Naive thymus-derived CD4-positive, alpha-beta T cell (primary cell): ENCODE measurements around the gene SMYD3. TPM values are rescaled to one million over a fixed set of nuclear protein-coding genes. Genes with fewer than 3 reads are reported as not detected.

Experiments used
- ATAC-seq: fragments of 150-1000 bp; cut with Tn5 transposase; 2 replicates; pipeline ENCODE4 v1.10.0; 2021; ENCODE audit warnings: mild to moderate bottlenecking, moderate library complexity
- CTCF ChIA-PET: fragments of 350-600 bp; sonication (Branson Sonifier 250); formaldehyde crosslinking; loops from one replicate; lab custom pipeline; 2021; ENCODE audit warnings: antibody characterized with exemption; lab: Charles Lee
- POLR2A ChIA-PET: fragments of 350-600 bp; sonication (Branson Sonifier 250); formaldehyde crosslinking; loops from one replicate; lab custom pipeline; 2021; ENCODE audit warnings: antibody characterized with exemption, inconsistent platforms; lab: Charles Lee
- DNase-seq, 9 donors: peaks; one replicate each; pipeline versions ENCODE4 v3.0.0 to v3.0.0-alpha.2; 2020 to 2022; ENCODE audit warnings: mixed read lengths in 1 of 9
- H3K27ac ChIP-seq: one replicate; pipeline ENCODE4 v1.7.0; 2013; ENCODE audit warnings: mild to moderate bottlenecking, low read depth, low read length, moderate library complexity
- H3K27me3 ChIP-seq, 2 donors: one replicate each; pipeline ENCODE4 v1.7.0; 2013; ENCODE audit warnings: low read length in 2 of 2, mild to moderate bottlenecking in 2 of 2, moderate library complexity in 2 of 2; ENCODE audit not compliant: control insufficient read depth in 2 of 2, insufficient read depth in 2 of 2
- H3K36me3 ChIP-seq, 3 experiments: 1 replicate in 2 of 3; 2 replicates in 1 of 3; pipeline ENCODE4 v1.7.0; 2013; ENCODE audit warnings: low read length in 3 of 3, mild to moderate bottlenecking in 3 of 3, moderate library complexity in 1 of 3; ENCODE audit not compliant: insufficient read depth in 3 of 3, control insufficient read depth in 2 of 3
- H3K4me1 ChIP-seq, 2 donors: one replicate each; pipeline ENCODE4 v1.7.0; 2013; ENCODE audit warnings: low read length in 2 of 2, mild to moderate bottlenecking in 2 of 2, moderate library complexity in 1 of 2; ENCODE audit not compliant: control insufficient read depth in 2 of 2, insufficient read depth in 2 of 2
- H3K4me3 ChIP-seq: 2 replicates; pipeline ENCODE4 v1.7.0; 2013; ENCODE audit warnings: mild to moderate bottlenecking, low read length
- H3K9me3 ChIP-seq, 3 experiments: 1 replicate in 2 of 3; 2 replicates in 1 of 3; pipeline ENCODE4 v1.7.0; 2013; ENCODE audit warnings: low read length in 3 of 3; ENCODE audit not compliant: control insufficient read depth in 2 of 3
- H3K27ac Mint-ChIP-seq, 9 donors: one replicate each; pipeline ENCODE4 v1.8.0; 2020 to 2022; ENCODE audit warnings: mixed read lengths in 9 of 9, mild to moderate bottlenecking in 8 of 9, moderate library complexity in 5 of 9, inconsistent platforms in 2 of 9
- H3K27me3 Mint-ChIP-seq, 5 donors: one replicate each; pipeline ENCODE4 v1.8.0; 2021 to 2022; ENCODE audit warnings: mixed read lengths in 5 of 5, mild to moderate bottlenecking in 1 of 5
- H3K36me3 Mint-ChIP-seq, 5 donors: one replicate each; pipeline ENCODE4 v1.8.0; 2020 to 2022; ENCODE audit warnings: mixed read lengths in 5 of 5, mild to moderate bottlenecking in 3 of 5, inconsistent platforms in 1 of 5
- H3K4me1 Mint-ChIP-seq, 7 donors: one replicate each; pipeline ENCODE4 v1.8.0; 2020 to 2022; ENCODE audit warnings: mixed read lengths in 7 of 7, mild to moderate bottlenecking in 3 of 7, inconsistent platforms in 1 of 7
- H3K4me3 Mint-ChIP-seq, 10 donors: one replicate each; pipeline ENCODE4 v1.8.0; 2020 to 2022; ENCODE audit warnings: mild to moderate bottlenecking in 10 of 10, mixed read lengths in 10 of 10, moderate library complexity in 6 of 10, inconsistent platforms in 2 of 10
- H3K9me3 Mint-ChIP-seq, 11 donors: one replicate each; pipeline ENCODE4 v1.8.0; 2020 to 2022; ENCODE audit warnings: mixed read lengths in 11 of 11, mild to moderate bottlenecking in 4 of 11, inconsistent platforms in 1 of 11, moderate library complexity in 1 of 11
- intact Hi-C, 2 donors: fragments of 100-400 bp; cut with micrococcal nuclease; formaldehyde crosslinking; loops; one replicate each; pipeline ENCODE4 v1.15.1; 2023
- polyA plus RNA-seq, 2 donors: library from polyadenylated mRNA; unstranded; fragments of 300-500 nt; fragmentation: Illumina TruSeq; gene quantifications; one replicate each; pipeline ENCODE4 v1.2.3, GENCODE V29; 2021
- total RNA-seq, 6 experiments: library from RNA in 5 of 6; stranded (reverse) in 5 of 6; gene quantifications; 1 replicate in 5 of 6; 2 replicates in 1 of 6; pipeline ENCODE4 v1.2.3 and lab custom pipeline; 2021 to 2026

Gene SMYD3
- total and polyA plus RNA-seq, 7 experiments from 2014 or later = 19.5 to 28.6 (median 24.4) TPM

DNA sequence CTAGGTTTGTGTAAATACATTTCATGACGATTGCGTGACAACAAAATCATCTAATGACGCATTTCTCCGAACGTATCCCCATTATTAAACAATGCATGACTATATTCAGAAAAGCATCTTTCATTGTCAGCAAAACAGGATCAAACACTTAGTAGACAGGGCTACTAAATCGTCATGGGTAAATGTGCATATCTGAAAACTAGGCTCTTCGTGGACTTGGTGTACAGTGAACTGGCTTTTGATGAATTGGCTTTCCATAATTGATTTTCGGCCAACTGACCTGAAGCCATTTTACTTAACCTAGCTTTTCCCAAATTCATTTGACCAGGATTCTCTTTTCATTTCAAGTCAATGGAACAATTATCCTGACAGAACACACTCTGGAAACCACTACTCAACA, 665.0 kb downstream of the SMYD3 start:
- no peaks in the 10 kb centered on the region for H3K27me3 Mint-ChIP-seq
- H3K27ac Mint-ChIP-seq = peak overlapping the region in 1 of 9 donors; percentile 36
- H3K4me1 ChIP-seq = no peaks in the 10 kb centered on the region
- ChIA-PET CTCF (no interaction called here), POLR2A (no interaction called here)
- H3K4me1 Mint-ChIP-seq = no peaks in the 10 kb centered on the region
- intact Hi-C loops = no loop called here
- no peak overlapping the region for H3K27ac ChIP-seq
- no peaks in the 10 kb centered on the region for H3K27me3 ChIP-seq
- H3K9me3 ChIP-seq = no peaks in the 10 kb centered on the region
- H3K4me3 ChIP-seq = no peak overlapping the region
- H3K9me3 Mint-ChIP-seq = no peaks in the 10 kb centered on the region
- peaks cover 0 to 42% (median 27%) of the 10 kb centered on the region in 5 donors for H3K36me3 Mint-ChIP-seq
- no peak overlapping the region for H3K4me3 Mint-ChIP-seq
- ATAC-seq (no peak), DNase-seq (no peak)
- no peaks in the 10 kb centered on the region for H3K36me3 ChIP-seq

DNA sequence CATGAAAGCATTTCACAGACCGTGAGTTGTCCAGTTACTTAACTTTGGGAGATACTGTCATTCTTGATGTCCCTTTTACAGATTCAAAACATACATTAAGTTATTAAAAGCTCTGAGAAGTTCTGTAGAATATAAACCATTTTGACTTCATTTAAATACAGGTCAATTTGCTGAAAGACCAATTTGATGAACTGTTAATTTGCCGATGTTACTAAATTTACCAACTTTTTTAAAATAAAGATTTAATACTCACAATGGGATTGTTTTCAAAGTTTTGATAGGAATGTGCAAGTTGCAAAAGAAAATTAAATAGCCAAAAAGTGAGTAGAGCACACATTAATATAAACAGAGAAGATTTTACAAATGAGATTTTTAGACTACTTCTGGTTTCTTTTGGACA, 666.1 kb downstream of the SMYD3 start:
- H3K9me3 ChIP-seq = no peaks in the 10 kb centered on the region
- intact Hi-C loops = no loop called here
- no peak overlapping the region for H3K4me3 ChIP-seq
- H3K9me3 Mint-ChIP-seq = no peaks in the 10 kb centered on the region
- POLR2A ChIA-PET = no interaction called here
- no peaks in the 10 kb centered on the region for H3K4me1 Mint-ChIP-seq
- H3K27ac Mint-ChIP-seq = no peak overlapping the region
- no peaks in the 10 kb centered on the region for H3K27me3 ChIP-seq
- no peaks in the 10 kb centered on the region for H3K36me3 ChIP-seq
- CTCF ChIA-PET = no interaction called here
- H3K4me1 ChIP-seq = no peaks in the 10 kb centered on the region
- no peak overlapping the region for H3K4me3 Mint-ChIP-seq
- no peak for ATAC-seq
- H3K27me3 Mint-ChIP-seq = no peaks in the 10 kb centered on the region
- H3K36me3 Mint-ChIP-seq = peaks cover 0 to 47% (median 26%) of the 10 kb centered on the region in 5 donors
- H3K27ac ChIP-seq = no peak overlapping the region
- no peak for DNase-seq

DNA sequence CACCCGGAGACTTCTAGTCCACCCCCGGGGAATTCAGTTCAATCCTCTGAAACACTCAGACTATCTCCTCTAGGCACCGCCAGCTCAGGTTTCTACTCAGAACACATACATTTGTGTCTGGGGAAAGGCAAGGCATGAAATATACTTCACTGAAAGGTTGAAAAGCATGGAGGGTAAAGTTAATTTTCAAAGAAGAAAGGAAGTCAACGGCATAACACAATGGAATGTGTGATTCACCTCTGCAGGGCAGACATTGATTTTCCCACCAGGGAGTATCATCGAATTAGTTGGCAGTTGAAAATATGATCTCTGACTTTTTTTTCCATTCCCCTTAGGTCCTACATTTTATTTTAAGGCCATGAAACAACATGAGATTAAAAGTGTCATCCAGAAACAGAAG, 669.4 kb downstream of the SMYD3 start:
- CTCF ChIA-PET = no interaction called here
- Mint-ChIP-seq H3K9me3 (no peaks in the 10 kb centered on the region), H3K27me3 (no peaks in the 10 kb centered on the region), H3K4me1 (no peaks in the 10 kb centered on the region), H3K4me3 (no peak overlapping the region), H3K27ac (no peak overlapping the region), H3K36me3 (peaks cover 0 to 59% (median 36%) of the 10 kb centered on the region in 5 donors)
- H3K27me3 ChIP-seq = no peaks in the 10 kb centered on the region
- ATAC-seq (no peak), DNase-seq (no peak)
- no peaks in the 10 kb centered on the region for H3K36me3 ChIP-seq
- no peak overlapping the region for H3K27ac ChIP-seq
- intact Hi-C loops = no loop called here
- POLR2A ChIA-PET = no interaction called here
- no peaks in the 10 kb centered on the region for H3K9me3 ChIP-seq
- no peaks in the 10 kb centered on the region for H3K4me1 ChIP-seq
- H3K4me3 ChIP-seq = no peak overlapping the region

DNA sequence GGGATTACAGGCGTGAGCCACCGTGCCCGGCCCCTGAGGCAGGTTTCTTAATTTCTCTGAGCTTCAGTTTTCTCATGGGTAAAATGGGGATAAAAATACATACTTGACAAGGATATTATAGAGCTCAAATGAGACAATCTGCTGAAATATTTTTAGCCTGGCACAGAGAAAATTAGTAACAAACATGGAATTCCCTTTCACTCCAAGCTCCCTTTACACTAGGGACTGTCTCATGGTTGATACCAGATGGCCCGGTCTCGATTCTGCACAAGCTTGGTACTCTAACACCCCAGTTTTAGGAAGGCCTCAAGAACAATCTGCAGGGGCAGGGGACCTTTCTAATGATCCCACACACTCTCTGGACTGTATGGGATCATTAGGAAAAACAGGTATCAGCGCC, 671.7 kb downstream of the SMYD3 start:
- ATAC-seq = no peak
- Mint-ChIP-seq H3K27ac (no peak overlapping the region), H3K27me3 (no peaks in the 10 kb centered on the region), H3K4me1 (no peaks in the 10 kb centered on the region), H3K36me3 (peaks cover 0 to 80% (median 55%) of the 10 kb centered on the region in 5 donors), H3K4me3 (no peak overlapping the region), H3K9me3 (peaks cover 0 to 4% (median 0%) of the 10 kb centered on the region in 11 donors)
- Histone ChIP-seq H3K4me3 (no peak overlapping the region), H3K36me3 (no peaks in the 10 kb centered on the region), H3K4me1 (no peaks in the 10 kb centered on the region), H3K9me3 (no peaks in the 10 kb centered on the region), H3K27me3 (no peaks in the 10 kb centered on the region), H3K27ac (no peak overlapping the region)
- intact Hi-C loops = no loop called here
- ChIA-PET POLR2A (no interaction called here), CTCF (no interaction called here)
- DNase-seq = no peak

DNA sequence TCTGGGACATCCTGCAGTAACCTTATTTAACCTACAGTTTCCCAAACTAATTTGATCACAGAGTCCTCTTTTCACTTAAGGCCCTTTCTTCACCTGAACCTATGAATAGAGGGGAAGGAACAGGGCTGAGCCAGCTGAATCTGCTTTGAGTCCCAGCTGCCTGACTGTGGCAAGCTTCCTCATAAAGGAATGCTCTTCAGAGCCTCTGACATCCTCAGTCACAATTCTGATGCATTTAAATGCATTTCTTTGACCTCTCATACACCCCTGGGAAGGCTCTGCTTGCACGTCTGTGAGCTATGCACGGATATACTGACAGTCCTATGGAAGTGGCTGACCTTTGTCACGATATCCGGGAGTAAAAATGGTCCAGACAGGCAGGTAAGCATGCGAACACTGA, 673.1 kb downstream of the SMYD3 start:
- ATAC-seq = no peak
- CTCF ChIA-PET = no interaction called here
- no peak overlapping the region for H3K27ac Mint-ChIP-seq

DNA sequence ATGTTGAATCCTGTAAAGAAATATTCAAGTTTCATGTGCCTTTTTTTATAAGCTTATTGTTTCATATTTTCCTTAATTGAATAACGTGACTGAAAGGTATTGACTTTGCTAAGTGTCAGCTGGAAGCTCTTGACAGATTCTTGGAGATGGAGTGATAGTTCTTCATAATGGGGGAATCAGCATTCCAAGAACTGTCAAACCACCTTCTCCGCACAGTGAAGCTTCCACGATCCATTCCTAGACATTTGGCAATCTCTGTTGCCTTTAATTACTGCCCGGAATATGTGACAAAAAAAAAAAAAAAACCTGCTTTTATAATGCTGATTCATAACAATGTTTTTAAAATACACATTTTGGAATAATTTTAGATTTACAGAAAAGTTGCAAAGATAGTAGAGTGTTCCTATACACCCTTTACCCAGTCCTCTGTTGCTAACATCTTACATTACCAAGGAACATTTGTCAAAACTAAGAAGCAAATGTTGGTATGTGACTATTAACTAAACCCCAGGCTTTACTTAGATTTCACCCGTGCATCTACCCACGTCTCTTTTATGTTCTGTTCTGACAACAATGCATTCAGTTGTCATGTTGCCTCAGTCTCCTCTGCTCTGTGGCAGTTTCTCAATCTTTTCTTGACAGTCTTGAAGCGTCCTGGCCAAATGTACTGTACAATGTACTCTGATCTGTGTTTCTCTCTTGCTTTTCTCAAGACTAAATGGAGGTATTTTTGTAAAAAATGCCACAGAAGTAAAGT, 674.1 kb downstream of the SMYD3 start:
- Histone ChIP-seq H3K4me3 (no peak overlapping the region), H3K36me3 (no peaks in the 10 kb centered on the region), H3K9me3 (no peaks in the 10 kb centered on the region), H3K27ac (no peak overlapping the region), H3K4me1 (no peaks in the 10 kb centered on the region), H3K27me3 (no peaks in the 10 kb centered on the region)
- intact Hi-C loops = no loop called here
- Mint-ChIP-seq H3K9me3 (peaks cover 0 to 8% (median 0%) of the 10 kb centered on the region in 11 donors), H3K27ac (no peak overlapping the region), H3K4me3 (no peak overlapping the region), H3K27me3 (no peaks in the 10 kb centered on the region), H3K4me1 (no peaks in the 10 kb centered on the region), H3K36me3 (peaks cover 0 to 76% (median 61%) of the 10 kb centered on the region in 5 donors)
- no peak for ATAC-seq
- CTCF ChIA-PET = no interaction called here
- POLR2A ChIA-PET = no interaction called here
- DNase-seq = no peak

More for the DNA sequence above, 673.1 kb downstream of the SMYD3 start:
- Mint-ChIP-seq H3K4me1 (no peaks in the 10 kb centered on the region), H3K4me3 (no peak overlapping the region), H3K27me3 (no peaks in the 10 kb centered on the region), H3K36me3 (peaks cover 0 to 78% (median 61%) of the 10 kb centered on the region in 5 donors), H3K9me3 (peaks cover 0 to 8% (median 0%) of the 10 kb centered on the region in 11 donors)
- no peak overlapping the region for H3K27ac ChIP-seq
- H3K4me3 ChIP-seq = no peak overlapping the region
- H3K9me3 ChIP-seq = no peaks in the 10 kb centered on the region
- no peak for DNase-seq
- intact Hi-C loops = no loop called here
- H3K4me1 ChIP-seq = no peaks in the 10 kb centered on the region
- no peaks in the 10 kb centered on the region for H3K27me3 ChIP-seq
- POLR2A ChIA-PET = no interaction called here
- no peaks in the 10 kb centered on the region for H3K36me3 ChIP-seq

DNA sequence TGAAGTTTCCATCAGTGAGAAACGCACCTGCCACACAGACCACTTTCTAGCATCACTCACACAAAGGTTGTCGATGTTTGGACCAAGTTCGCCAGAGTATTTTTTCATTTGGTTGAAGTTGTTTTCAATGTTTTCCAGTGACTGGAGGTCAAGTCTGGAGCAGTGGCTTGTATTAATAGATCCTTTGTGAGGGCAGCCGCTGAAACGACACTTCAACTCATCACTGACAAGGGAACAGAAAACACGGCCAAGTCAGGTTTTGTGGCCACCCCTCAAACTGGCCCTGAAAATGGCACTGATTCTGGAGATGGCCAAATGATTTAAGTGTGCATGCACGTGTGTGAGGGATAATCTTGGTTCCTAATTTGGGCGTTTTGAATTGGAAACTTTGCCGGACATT, 675.6 kb downstream of the SMYD3 start:
- Mint-ChIP-seq H3K36me3 (peaks cover 0 to 75% (median 64%) of the 10 kb centered on the region in 5 donors), H3K9me3 (peaks cover 0 to 11% (median 3%) of the 10 kb centered on the region in 11 donors), H3K27ac (no peak overlapping the region), H3K4me1 (peaks cover 0 to under 1% (median 0%) of the 10 kb centered on the region in 7 donors), H3K4me3 (no peak overlapping the region), H3K27me3 (no peaks in the 10 kb centered on the region)
- Histone ChIP-seq H3K4me3 (no peak overlapping the region), H3K27ac (no peak overlapping the region), H3K9me3 (no peaks in the 10 kb centered on the region), H3K4me1 (no peaks in the 10 kb centered on the region), H3K36me3 (no peaks in the 10 kb centered on the region), H3K27me3 (no peaks in the 10 kb centered on the region)
- CTCF ChIA-PET = no interaction called here
- intact Hi-C loops = no loop called here
- ATAC-seq = no peak
- DNase-seq = no peak
- POLR2A ChIA-PET = no interaction called here
